Measurements from ENCODE around the gene LYPD6B. TPM values are rescaled to one million over a fixed set of nuclear protein-coding genes. Genes with fewer than 3 reads are reported as not detected.

Gene LYPD6B
- total and polyA plus RNA-seq, 10 of the 15 experiments (the other 5 are each of a cell fraction or from before 2014, with no cell fraction given) = 1.0 to 6.6 (median 4.0) TPM

GRCh38 chr2:149132901-149133300 lies 94.4 kb downstream of the LYPD6B start:
- no peak for ATAC-seq
- no TSS peak for BruUV-seq (replicated peaks)
- no peaks in the 10 kb centered on the region for H3K4me1 ChIP-seq (ENCODE audit: control insufficient read depth, insufficient read depth, low read length)
- no peaks in the 10 kb centered on the region for H3K27me3 ChIP-seq (replicated peaks in 1 of 2; ENCODE audit: control insufficient read depth in 2 of 2, insufficient read depth in 2 of 2, low read length in 1 of 2)
- DNase-seq (ENCODE audit: low read depth, low spot score) = no peak
- no peak for FAIRE-seq
- H3K4me2 ChIP-seq (ENCODE audit: control insufficient read depth, insufficient read depth) = no peak overlapping the region
- H3K27ac ChIP-seq (ENCODE audit: control insufficient read depth, insufficient read depth) = no peak overlapping the region
- H3K79me2 ChIP-seq (ENCODE audit: control insufficient read depth, insufficient read depth, low read length) = no peaks in the 10 kb centered on the region
- no peak overlapping the region for H2AFZ ChIP-seq (ENCODE audit: control insufficient read depth, low read depth, low read length)
- H3K9ac ChIP-seq (ENCODE audit: control insufficient read depth, insufficient read depth, low read length) = no peak overlapping the region
- no peaks in the 10 kb centered on the region for H3K9me3 ChIP-seq (replicated peaks; ENCODE audit: control insufficient read depth, insufficient read depth, low read length)
- intact Hi-C loops (cut with micrococcal nuclease; ENCODE audit: unreplicated experiment) (no loop called here), in situ Hi-C loops (cut with MboI) (no loop called here)
- no peak overlapping the region for H3K4me3 ChIP-seq
- SMC1A ChIA-PET (ENCODE audit: uncharacterized antibody, unreplicated experiment) = no interaction called here
- H3K36me3 ChIP-seq (ENCODE audit: control insufficient read depth in 2 of 2, insufficient read depth in 2 of 2, low read length in 1 of 2) = no peaks in the 10 kb centered on the region
- 24% methylated on average over 1 of the region's 1 CpG for WGBS (ENCODE audit: insufficient coverage, insufficient replicate concordance, low lambda C conversion rate, missing lambda C conversion rate)
- POLR2A ChIA-PET = no interaction called here
- H4K20me1 ChIP-seq (ENCODE audit: control insufficient read depth, insufficient read depth) = no peaks in the 10 kb centered on the region
- CTCF ChIA-PET = no interaction called here
- RAD21 ChIA-PET (ENCODE audit: unreplicated experiment) = no interaction called here
- TF ChIP-seq, protein P1, sequence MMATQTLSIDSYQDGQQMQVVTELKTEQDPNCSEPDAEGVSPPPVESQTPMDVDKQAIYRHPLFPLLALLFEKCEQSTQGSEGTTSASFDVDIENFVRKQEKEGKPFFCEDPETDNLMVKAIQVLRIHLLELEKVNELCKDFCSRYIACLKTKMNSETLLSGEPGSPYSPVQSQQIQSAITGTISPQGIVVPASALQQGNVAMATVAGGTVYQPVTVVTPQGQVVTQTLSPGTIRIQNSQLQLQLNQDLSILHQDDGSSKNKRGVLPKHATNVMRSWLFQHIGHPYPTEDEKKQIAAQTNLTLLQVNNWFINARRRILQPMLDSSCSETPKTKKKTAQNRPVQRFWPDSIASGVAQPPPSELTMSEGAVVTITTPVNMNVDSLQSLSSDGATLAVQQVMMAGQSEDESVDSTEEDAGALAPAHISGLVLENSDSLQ (IDR thresholded peaks at IDR 0.05) = no peak
- TF ChIP-seq, protein P2, sequence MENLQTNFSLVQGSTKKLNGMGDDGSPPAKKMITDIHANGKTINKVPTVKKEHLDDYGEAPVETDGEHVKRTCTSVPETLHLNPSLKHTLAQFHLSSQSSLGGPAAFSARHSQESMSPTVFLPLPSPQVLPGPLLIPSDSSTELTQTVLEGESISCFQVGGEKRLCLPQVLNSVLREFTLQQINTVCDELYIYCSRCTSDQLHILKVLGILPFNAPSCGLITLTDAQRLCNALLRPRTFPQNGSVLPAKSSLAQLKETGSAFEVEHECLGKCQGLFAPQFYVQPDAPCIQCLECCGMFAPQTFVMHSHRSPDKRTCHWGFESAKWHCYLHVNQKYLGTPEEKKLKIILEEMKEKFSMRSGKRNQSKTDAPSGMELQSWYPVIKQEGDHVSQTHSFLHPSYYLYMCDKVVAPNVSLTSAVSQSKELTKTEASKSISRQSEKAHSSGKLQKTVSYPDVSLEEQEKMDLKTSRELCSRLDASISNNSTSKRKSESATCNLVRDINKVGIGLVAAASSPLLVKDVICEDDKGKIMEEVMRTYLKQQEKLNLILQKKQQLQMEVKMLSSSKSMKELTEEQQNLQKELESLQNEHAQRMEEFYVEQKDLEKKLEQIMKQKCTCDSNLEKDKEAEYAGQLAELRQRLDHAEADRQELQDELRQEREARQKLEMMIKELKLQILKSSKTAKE (IDR thresholded peaks at IDR 0.05; ENCODE audit: low read depth, poor library complexity, severe bottlenecking) = no peak
- TF ChIP-seq ZBTB33 (IDR thresholded peaks at IDR 0.05) (no peak), NFYB (IDR thresholded peaks at IDR 0.05; ENCODE audit: insufficient read depth, low read depth, low read length) (no peak), GABPA (IDR thresholded peaks at IDR 0.05; ENCODE audit: low read depth) (no peak), TCF3 (IDR thresholded peaks at IDR 0.05; ENCODE audit: borderline replicate concordance, insufficient read depth, low read depth, low read length) (no peak), TAF1 (IDR thresholded peaks at IDR 0.05; ENCODE audit: borderline replicate concordance, low read depth, low read length) (no peak), SMARCA5 (IDR thresholded peaks at IDR 0.05) (no peak), JUND (IDR thresholded peaks at IDR 0.05; ENCODE audit: low read depth, low read length) (no peak), SIN3A (IDR thresholded peaks at IDR 0.05; ENCODE audit: low read depth, low read length) (no peak), GATAD2B (conservative IDR thresholded peaks at IDR 0.05; ENCODE audit: low read depth) (no peak), NFYA (IDR thresholded peaks at IDR 0.05; ENCODE audit: borderline replicate concordance, low read depth, low read length) (no peak), HCFC1 (IDR thresholded peaks at IDR 0.05; ENCODE audit: low read length) (no peak), NR2C2 (IDR thresholded peaks at IDR 0.05; ENCODE audit: borderline replicate concordance, control insufficient read depth, insufficient read length, low read depth) (no peak), CBX3 (IDR thresholded peaks at IDR 0.05; ENCODE audit: borderline replicate concordance, low read depth) (no peak), TCF7 (IDR thresholded peaks at IDR 0.05; ENCODE audit: borderline replicate concordance) (no peak)
- TF ChIP-seq, protein P3, sequence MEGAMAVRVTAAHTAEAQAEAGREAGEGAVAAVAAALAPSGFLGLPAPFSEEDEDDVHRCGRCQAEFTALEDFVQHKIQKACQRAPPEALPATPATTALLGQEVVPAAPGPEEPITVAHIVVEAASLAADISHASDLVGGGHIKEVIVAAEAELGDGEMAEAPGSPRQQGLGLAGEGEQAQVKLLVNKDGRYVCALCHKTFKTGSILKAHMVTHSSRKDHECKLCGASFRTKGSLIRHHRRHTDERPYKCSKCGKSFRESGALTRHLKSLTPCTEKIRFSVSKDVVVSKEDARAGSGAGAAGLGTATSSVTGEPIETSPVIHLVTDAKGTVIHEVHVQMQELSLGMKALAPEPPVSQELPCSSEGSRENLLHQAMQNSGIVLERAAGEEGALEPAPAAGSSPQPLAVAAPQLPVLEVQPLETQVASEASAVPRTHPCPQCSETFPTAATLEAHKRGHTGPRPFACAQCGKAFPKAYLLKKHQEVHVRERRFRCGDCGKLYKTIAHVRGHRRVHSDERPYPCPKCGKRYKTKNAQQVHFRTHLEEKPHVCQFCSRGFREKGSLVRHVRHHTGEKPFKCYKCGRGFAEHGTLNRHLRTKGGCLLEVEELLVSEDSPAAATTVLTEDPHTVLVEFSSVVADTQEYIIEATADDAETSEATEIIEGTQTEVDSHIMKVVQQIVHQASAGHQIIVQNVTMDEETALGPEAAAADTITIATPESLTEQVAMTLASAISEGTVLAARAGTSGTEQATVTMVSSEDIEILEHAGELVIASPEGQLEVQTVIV (IDR thresholded peaks at IDR 0.05; ENCODE audit: borderline replicate concordance, partially characterized antibody) = no peak
